GM12892 (cell line): ENCODE data around the gene SPTBN1.

Source experiments
- POLR2A ChIP-seq: IDR thresholded peaks from 2 replicates; pipeline ENCODE4 v1.6.1; 2011; ENCODE audit warnings: low read depth, low read length, control low read depth
- POLR2AphosphoS5 ChIP-seq: IDR thresholded peaks from 2 replicates; pipeline ENCODE4 v1.6.1; 2011; ENCODE audit warnings: low read depth, low read length, control low read depth
- TAF1 ChIP-seq: IDR thresholded peaks from 2 replicates; pipeline ENCODE4 v1.6.1; 2011; ENCODE audit warnings: low read depth, mild to moderate bottlenecking, control low read depth, low read length, borderline replicate concordance

DNA sequence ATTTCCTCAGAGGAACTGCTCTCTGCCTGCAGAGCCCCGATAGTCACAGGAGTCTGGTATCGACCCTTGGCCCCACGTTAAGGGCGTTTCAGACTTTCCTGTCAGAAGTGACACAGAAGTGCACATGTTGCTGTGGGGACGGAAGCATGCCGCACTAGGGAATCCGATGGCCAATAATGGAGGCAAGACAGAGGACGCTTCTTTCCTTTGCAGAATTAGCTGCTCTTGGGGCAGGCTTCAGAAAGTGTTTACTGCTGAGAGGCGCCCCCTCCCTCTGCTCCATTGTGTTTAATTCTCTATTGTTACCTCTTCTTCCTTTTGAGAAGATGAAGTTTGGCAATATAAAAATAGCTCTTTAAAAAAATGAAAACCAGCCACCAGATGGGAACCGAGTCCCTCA is 148.7 kb downstream of the SPTBN1 start:
- no peak for TF ChIP-seq POLR2AphosphoS5
- no peak for TF ChIP-seq TAF1
- no peak for TF ChIP-seq POLR2A
